ENCODE results near the gene SAMD7. TPM values are rescaled to one million over a fixed set of nuclear protein-coding genes. Genes with fewer than 3 reads are reported as not detected.

The SAMD7 gene
- total RNA-seq, 2 experiments from 2014 or later, result 0.93 to 1.1 TPM

DNA sequence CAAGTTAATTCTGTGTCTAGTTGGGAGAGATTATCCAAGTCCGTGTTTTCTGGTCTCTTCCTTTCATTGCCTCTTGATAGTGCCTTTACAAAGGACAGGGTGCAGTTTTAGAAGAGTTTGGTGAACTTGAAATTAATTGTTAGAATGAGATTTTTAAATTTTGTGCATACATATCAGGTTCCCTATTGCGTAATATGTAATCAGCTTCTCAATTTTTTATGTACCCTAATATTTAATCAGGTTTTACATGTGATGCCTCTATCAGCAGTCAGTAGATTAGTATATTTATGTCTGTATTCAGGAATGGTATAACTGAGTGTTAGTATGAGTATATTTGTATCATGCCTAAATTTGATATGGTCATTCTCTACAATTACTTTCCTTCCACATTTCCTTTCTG, 60.1 kb downstream of the SAMD7 start:
- no peak for DNase-seq (ENCODE audit: low spot score)
- H3K79me2 ChIP-seq (ENCODE audit: insufficient read depth, low read depth, low read length), result peaks cover 97% of the 10 kb centered on the region
- ChIA-PET CTCF (ENCODE audit: unreplicated experiment) (no interaction called here), POLR2A (interaction anchor here (1.0 to 10.1 kb wide), 4 partner anchors 32 to 130 kb away, joined by 3 to 559 read pairs (median 49); no protein-coding TSS in a partner anchor)
- BruUV-seq (replicated peaks), result no TSS peak
- no peaks in the 10 kb centered on the region for H3K9me3 ChIP-seq (ENCODE audit: low read length)
- peaks cover 71% of the 10 kb centered on the region for H3K4me1 ChIP-seq (ENCODE audit: insufficient read depth, low read length, poor library complexity, severe bottlenecking)
- H3K4me2 ChIP-seq (ENCODE audit: low read length), result peak overlapping the region; percentile 90
- intact Hi-C loops (cut with micrococcal nuclease; ENCODE audit: unreplicated experiment), result no loop called here
- peak overlapping the region; percentile 81 for H3K4me3 ChIP-seq (ENCODE audit: low read depth, low read length, poor library complexity, severe bottlenecking)
- peaks cover 89% of the 10 kb centered on the region for H3K36me3 ChIP-seq (ENCODE audit: insufficient read depth, low read length)
- H3K9me2 ChIP-seq (ENCODE audit: insufficient read depth, low read length), result no peaks in the 10 kb centered on the region
- H3K27ac ChIP-seq (ENCODE audit: low read depth, low read length, poor library complexity, severe bottlenecking), result peak overlapping the region; percentile 88
- no peak overlapping the region for H2AFZ ChIP-seq (ENCODE audit: low read length)
- TF ChIP-seq, protein P1, sequence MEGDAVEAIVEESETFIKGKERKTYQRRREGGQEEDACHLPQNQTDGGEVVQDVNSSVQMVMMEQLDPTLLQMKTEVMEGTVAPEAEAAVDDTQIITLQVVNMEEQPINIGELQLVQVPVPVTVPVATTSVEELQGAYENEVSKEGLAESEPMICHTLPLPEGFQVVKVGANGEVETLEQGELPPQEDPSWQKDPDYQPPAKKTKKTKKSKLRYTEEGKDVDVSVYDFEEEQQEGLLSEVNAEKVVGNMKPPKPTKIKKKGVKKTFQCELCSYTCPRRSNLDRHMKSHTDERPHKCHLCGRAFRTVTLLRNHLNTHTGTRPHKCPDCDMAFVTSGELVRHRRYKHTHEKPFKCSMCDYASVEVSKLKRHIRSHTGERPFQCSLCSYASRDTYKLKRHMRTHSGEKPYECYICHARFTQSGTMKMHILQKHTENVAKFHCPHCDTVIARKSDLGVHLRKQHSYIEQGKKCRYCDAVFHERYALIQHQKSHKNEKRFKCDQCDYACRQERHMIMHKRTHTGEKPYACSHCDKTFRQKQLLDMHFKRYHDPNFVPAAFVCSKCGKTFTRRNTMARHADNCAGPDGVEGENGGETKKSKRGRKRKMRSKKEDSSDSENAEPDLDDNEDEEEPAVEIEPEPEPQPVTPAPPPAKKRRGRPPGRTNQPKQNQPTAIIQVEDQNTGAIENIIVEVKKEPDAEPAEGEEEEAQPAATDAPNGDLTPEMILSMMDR (conservative IDR thresholded peaks at IDR 0.05; ENCODE audit: low read length), result no peak
- TF ChIP-seq EZH2phosphoT487 (IDR thresholded peaks at IDR 0.05; ENCODE audit: borderline replicate concordance, low read depth, low read length), result no peak
- H4K20me1 ChIP-seq (ENCODE audit: insufficient read depth, low read length), result peaks cover 36% of the 10 kb centered on the region; the same call in 1 of the 2 replicates

- Histone ChIP-seq H3K79me2 (ENCODE audit: insufficient read depth, low read depth, low read length) (peaks cover 86% of the 10 kb centered on the region), H2AFZ (ENCODE audit: low read length) (no peak overlapping the region), H3K4me2 (ENCODE audit: low read length) (peak overlapping the region; percentile 53), H4K20me1 (ENCODE audit: insufficient read depth, low read length) (0 out of 2 replicates have a peak, but pooled peaks cover 4% of the 10 kb centered on the region), H3K4me3 (ENCODE audit: low read depth, low read length, poor library complexity, severe bottlenecking) (no peak overlapping the region), H3K9me2 (ENCODE audit: insufficient read depth, low read length) (no peaks in the 10 kb centered on the region), H3K27ac (ENCODE audit: low read depth, low read length, poor library complexity, severe bottlenecking) (peak overlapping the region; percentile 78), H3K9me3 (ENCODE audit: low read length) (peaks cover 9% of the 10 kb centered on the region; the same call in 1 of the 2 replicates), H3K36me3 (ENCODE audit: insufficient read depth, low read length) (peaks cover 100% of the 10 kb centered on the region), H3K4me1 (ENCODE audit: insufficient read depth, low read length, poor library complexity, severe bottlenecking) (peaks cover 65% of the 10 kb centered on the region)
- no peak for TF ChIP-seq EZH2phosphoT487 (IDR thresholded peaks at IDR 0.05; ENCODE audit: borderline replicate concordance, low read depth, low read length)
- TF ChIP-seq, protein P1 (conservative IDR thresholded peaks at IDR 0.05; ENCODE audit: low read length), result no peak
- intact Hi-C loops (cut with micrococcal nuclease; ENCODE audit: unreplicated experiment), result no loop called here
- ChIA-PET CTCF (ENCODE audit: unreplicated experiment) (no interaction called here), POLR2A (interaction anchor here (0.6 to 7.5 kb wide), 5 partner anchors 13 to 48 kb away, joined by 3 to 128 read pairs (median 4); partner anchors contain the start of gene SEC62)
- BruUV-seq (replicated peaks), result no TSS peak
- no peak for DNase-seq (ENCODE audit: low spot score)
Measured at GRCh38 chr3:169980055-169980454, 68.7 kb downstream of the SAMD7 start.

- Histone ChIP-seq H3K36me3 (ENCODE audit: insufficient read depth, low read length) (peaks cover 100% of the 10 kb centered on the region), H3K9me3 (ENCODE audit: low read length) (peaks cover 9% of the 10 kb centered on the region; the same call in 1 of the 2 replicates), H2AFZ (ENCODE audit: low read length) (no peak overlapping the region), H3K4me2 (ENCODE audit: low read length) (no peak overlapping the region), H3K4me1 (ENCODE audit: insufficient read depth, low read length, poor library complexity, severe bottlenecking) (peaks cover 23% of the 10 kb centered on the region), H3K27ac (ENCODE audit: low read depth, low read length, poor library complexity, severe bottlenecking) (no peak overlapping the region), H4K20me1 (ENCODE audit: insufficient read depth, low read length) (no peaks in the 10 kb centered on the region), H3K9me2 (ENCODE audit: insufficient read depth, low read length) (no peaks in the 10 kb centered on the region), H3K79me2 (ENCODE audit: insufficient read depth, low read depth, low read length) (peaks cover 64% of the 10 kb centered on the region), H3K4me3 (ENCODE audit: low read depth, low read length, poor library complexity, severe bottlenecking) (no peak overlapping the region)
- POLR2A ChIA-PET, result interaction anchor here (0.6 to 2.1 kb wide), 5 partner anchors 10 to 884 kb away, joined by 3 to 10 read pairs (median 4); partner anchors contain the start of gene SEC62
- CTCF ChIA-PET (ENCODE audit: unreplicated experiment), result no interaction called here
- TSS peak; percentile 4 for BruUV-seq (replicated peaks)
- TF ChIP-seq EZH2phosphoT487 (IDR thresholded peaks at IDR 0.05; ENCODE audit: borderline replicate concordance, low read depth, low read length), result no peak
- TF ChIP-seq, protein P1 (conservative IDR thresholded peaks at IDR 0.05; ENCODE audit: low read length), result no peak
- DNase-seq (ENCODE audit: low spot score), result no peak
- intact Hi-C loops (cut with micrococcal nuclease; ENCODE audit: unreplicated experiment), result no loop called here
Measured at GRCh38 chr3:169984292-169984691, 72.9 kb downstream of the SAMD7 start.

All from OCI-LY7 (cell line).